ENCODE measurements around the gene PWWP2B. TPM values are rescaled to one million over a fixed set of nuclear protein-coding genes. Genes with fewer than 3 reads are reported as not detected.

The PWWP2B gene
- total and polyA plus RNA-seq, 2 of the 4 experiments (the other 2 are of a cell fraction) = 1.7 to 2.2 TPM

DNA sequence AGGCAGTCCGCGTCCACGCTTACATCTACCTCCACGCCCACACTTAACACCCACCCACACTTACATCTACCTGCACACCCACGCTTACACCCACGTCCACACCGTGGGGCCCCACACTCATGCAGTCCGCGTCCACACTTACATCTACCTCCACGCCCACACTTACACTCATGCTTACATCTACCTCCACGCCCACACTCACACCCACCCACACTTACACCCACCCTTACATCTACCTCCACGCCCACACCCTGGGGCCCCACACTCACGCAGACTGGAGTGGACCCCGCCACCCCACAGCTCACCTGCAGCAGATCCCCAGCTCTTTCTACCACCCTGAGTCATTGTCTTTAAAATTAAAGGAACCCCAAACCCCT lies 32.4 kb upstream of the PWWP2B start:
- intact Hi-C loops (cut with micrococcal nuclease) = no loop called here
- TF ChIP-seq CHD1 (IDR thresholded peaks at IDR 0.05; ENCODE audit: low read depth, low read length) = no peak
- TF ChIP-seq RCOR1 (IDR thresholded peaks at IDR 0.05; ENCODE audit: insufficient replicate concordance, low read length) = no peak
- no peak for TF ChIP-seq RFX5 (IDR thresholded peaks at IDR 0.05; ENCODE audit: low read depth, low read length)
- no peak for TF ChIP-seq SMC3 (IDR thresholded peaks at IDR 0.05; ENCODE audit: low read depth, low read length)
- TF ChIP-seq RAD21 (IDR thresholded peaks at IDR 0.05; ENCODE audit: low read length) = no peak
- TF ChIP-seq FOS (IDR thresholded peaks at IDR 0.05; ENCODE audit: low read depth, low read length) = no peak
- TF ChIP-seq, protein P1, sequence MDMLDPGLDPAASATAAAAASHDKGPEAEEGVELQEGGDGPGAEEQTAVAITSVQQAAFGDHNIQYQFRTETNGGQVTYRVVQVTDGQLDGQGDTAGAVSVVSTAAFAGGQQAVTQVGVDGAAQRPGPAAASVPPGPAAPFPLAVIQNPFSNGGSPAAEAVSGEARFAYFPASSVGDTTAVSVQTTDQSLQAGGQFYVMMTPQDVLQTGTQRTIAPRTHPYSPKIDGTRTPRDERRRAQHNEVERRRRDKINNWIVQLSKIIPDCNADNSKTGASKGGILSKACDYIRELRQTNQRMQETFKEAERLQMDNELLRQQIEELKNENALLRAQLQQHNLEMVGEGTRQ (IDR thresholded peaks at IDR 0.05; ENCODE audit: low read depth, low read length) = no peak
- no peak for TF ChIP-seq MXI1 (IDR thresholded peaks at IDR 0.05; ENCODE audit: borderline replicate concordance, low read depth, low read length)
- TF ChIP-seq MAZ (IDR thresholded peaks at IDR 0.05; ENCODE audit: borderline replicate concordance, low read depth, low read length) = no peak
- TF ChIP-seq POLR2A (IDR thresholded peaks at IDR 0.05; ENCODE audit: low read depth, low read length) = no peak
- no peak for TF ChIP-seq NFE2L2 (IDR thresholded peaks at IDR 0.05; ENCODE audit: low read depth, low read length)
- TF ChIP-seq, protein P2, sequence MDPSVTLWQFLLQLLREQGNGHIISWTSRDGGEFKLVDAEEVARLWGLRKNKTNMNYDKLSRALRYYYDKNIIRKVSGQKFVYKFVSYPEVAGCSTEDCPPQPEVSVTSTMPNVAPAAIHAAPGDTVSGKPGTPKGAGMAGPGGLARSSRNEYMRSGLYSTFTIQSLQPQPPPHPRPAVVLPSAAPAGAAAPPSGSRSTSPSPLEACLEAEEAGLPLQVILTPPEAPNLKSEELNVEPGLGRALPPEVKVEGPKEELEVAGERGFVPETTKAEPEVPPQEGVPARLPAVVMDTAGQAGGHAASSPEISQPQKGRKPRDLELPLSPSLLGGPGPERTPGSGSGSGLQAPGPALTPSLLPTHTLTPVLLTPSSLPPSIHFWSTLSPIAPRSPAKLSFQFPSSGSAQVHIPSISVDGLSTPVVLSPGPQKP (IDR thresholded peaks at IDR 0.05; ENCODE audit: borderline replicate concordance, low read depth, low read length) = no peak
- TF ChIP-seq CEBPB (IDR thresholded peaks at IDR 0.05; ENCODE audit: low read depth, low read length) = no peak
- no peak for TF ChIP-seq BHLHE40 (IDR thresholded peaks at IDR 0.05; ENCODE audit: low read depth, low read length)
- Histone ChIP-seq H2AFZ (replicated peaks; ENCODE audit: low read length, poor library complexity) (no peak overlapping the region), H4K91ac (ENCODE audit: insufficient read depth, low read depth, low read length) (no peak overlapping the region), H3K9me3 (ENCODE audit: control insufficient read depth, insufficient read depth, low read length) (no peaks in the 10 kb centered on the region), H3K9me1 (ENCODE audit: insufficient read depth, low read length) (0 out of 2 replicates have a peak, but pooled peaks cover 5% of the 10 kb centered on the region), H2AK9ac (replicated peaks; ENCODE audit: low read depth, low read length, poor library complexity) (no peak overlapping the region), H3K4ac (ENCODE audit: low read depth, low read length) (no peak overlapping the region), H2BK15ac (ENCODE audit: low read depth, low read length) (no peak overlapping the region), H2AK5ac (ENCODE audit: low read depth, low read length) (no peak overlapping the region), H2BK20ac (ENCODE audit: low read depth, low read length) (no peak overlapping the region), H3K4me3 (ENCODE audit: insufficient read depth, low read depth, low read length) (no peak overlapping the region), H3K14ac (replicated peaks; ENCODE audit: low read depth, low read length) (no peak overlapping the region), H3K27ac (ENCODE audit: insufficient read depth, low read length) (no peak overlapping the region), H2BK5ac (ENCODE audit: low read depth, low read length, poor library complexity, severe bottlenecking) (no peak overlapping the region), H3K79me1 (ENCODE audit: low read depth in 1 of 2, low read length in 2 of 2) (no peaks in the 10 kb centered on the region), H3K56ac (ENCODE audit: extremely low read depth, insufficient read depth, low read length) (no peak overlapping the region), H4K8ac (ENCODE audit: low read depth in 2 of 2, low read length in 2 of 2) (no peak overlapping the region), H4K20me1 (ENCODE audit: insufficient read depth, low read length) (no peaks in the 10 kb centered on the region), H2BK120ac (ENCODE audit: low read depth, low read length) (no peak overlapping the region), H3K27me3 (ENCODE audit: control insufficient read depth, insufficient read depth, low read length) (no peaks in the 10 kb centered on the region), H3K9ac (ENCODE audit: low read depth, low read length) (no peak overlapping the region), H3K4me2 (ENCODE audit: low read depth, low read length) (no peak overlapping the region), H3K36me3 (ENCODE audit: control insufficient read depth, insufficient read depth, low read length) (peaks cover 9% of the 10 kb centered on the region; the same call in 1 of the 2 replicates), H3K4me1 (ENCODE audit: control insufficient read depth, insufficient read depth, low read length) (no peaks in the 10 kb centered on the region), H3K23ac (ENCODE audit: low read depth, low read length) (no peak overlapping the region), H4K5ac (ENCODE audit: low read depth, low read length) (no peak overlapping the region), H3K18ac (ENCODE audit: low read depth, low read length) (no peak overlapping the region)
- POLR2A ChIA-PET (ENCODE audit: unreplicated experiment) = no interaction called here
- 100% methylated on average over 1 of the region's 14 CpGs for WGBS, 2 experiments (ENCODE audit: extremely low coverage in 2 of 2, insufficient read length in 1 of 2)
- no TSS peak for BruUV-seq (replicated peaks)
- DNase-seq = no peak
- ATAC-seq (ENCODE audit: low read depth) = no peak
- in situ Hi-C loops (cut with MboI; ENCODE audit: low sequenced_read_pairs) = no loop called here
- dilution Hi-C loops (cut with HindIII; ENCODE audit: low sequenced_read_pairs, unreplicated experiment) = no loop called here
- CTCF ChIA-PET = no interaction called here

Measured in IMR-90 (cell line).